Right atrium auricular region (tissue), 2 donors: ENCODE measurements around the gene DFFB. TPM values are rescaled to one million over a fixed set of nuclear protein-coding genes. Genes with fewer than 3 reads are reported as not detected.

Source experiments
- DNase-seq: peaks from one replicate; pipeline ENCODE4 v3.0.0-alpha.2; 2019; ENCODE audit warnings: low spot score
- H3K27ac ChIP-seq, 2 donors: fragments of 200-600 bp; sonication (generic); 1 replicate in 1 of 2; 2 replicates in 1 of 2; pipeline ENCODE4 v1.5.1; 2016 to 2019
- H3K27me3 ChIP-seq, 2 donors: fragments of 200-600 bp; sonication (generic); one replicate each; pipeline versions ENCODE4 v1.5.1 to v1.6.0; 2017 to 2019
- H3K36me3 ChIP-seq: fragments of 200-600 bp; sonication (generic); one replicate; pipeline ENCODE4 v1.5.1; 2016
- H3K4me1 ChIP-seq, 2 donors: fragments of 200-600 bp; sonication (generic); one replicate each; pipeline versions ENCODE4 v1.5.1 to v1.6.0; 2017 to 2019
- H3K4me3 ChIP-seq, 2 donors: fragments of 200-600 bp; sonication (generic); 1 replicate in 1 of 2; 2 replicates in 1 of 2; pipeline ENCODE4 v1.5.1; 2017 to 2019; ENCODE audit warnings: mild to moderate bottlenecking in 1 of 2, moderate library complexity in 1 of 2
- H3K9me3 ChIP-seq, 2 donors: fragments of 200-600 bp; sonication (generic); one replicate each; pipeline ENCODE4 v1.5.1; 2019
- CTCF ChIP-seq, 2 donors: fragments of 200-600 bp; sonication (generic); IDR thresholded peaks; one replicate each; pipeline ENCODE4 v1.5.1; 2019; ENCODE audit warnings: antibody characterized with exemption in 2 of 2
- total RNA-seq, 2 donors: library from RNA; depleted of rRNA; stranded (reverse); fragments of >200 nt; gene quantifications; one replicate each; pipeline ENCODE4 v1.1.0, GENCODE V29; 2016

Gene DFFB
- total RNA-seq, 2 donors from 2014 or later = 3.2 to 5.3 TPM

DNA sequence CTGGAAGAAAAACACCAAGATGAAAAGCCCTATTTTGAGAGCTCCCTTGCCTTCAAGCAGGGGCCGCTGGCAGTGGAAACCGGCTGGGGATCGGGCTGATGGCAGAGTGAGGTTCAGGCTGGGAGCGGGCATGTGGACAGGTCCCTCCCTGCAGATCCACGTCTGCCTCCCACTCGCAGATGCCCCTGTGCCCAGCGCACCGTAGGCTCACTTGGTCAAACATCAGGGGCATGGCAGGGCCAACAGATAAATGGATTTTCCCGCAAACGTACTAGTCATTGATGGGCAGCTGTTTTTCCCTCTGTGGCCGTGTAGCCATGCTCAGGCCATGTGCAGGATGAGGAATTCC is 49.4 kb downstream of the DFFB start:
- TF ChIP-seq CTCF (IDR thresholded peaks at IDR 0.05) = no peak
- Histone ChIP-seq H3K36me3 (no peaks in the 10 kb centered on the region), H3K4me3 (no peak overlapping the region), H3K27me3 (peaks cover 0 to 2% of the 10 kb centered on the region in 2 donors), H3K9me3 (no peaks in the 10 kb centered on the region), H3K27ac (no peak overlapping the region), H3K4me1 (peaks cover 0 to 5% of the 10 kb centered on the region in 2 donors)
- no peak for DNase-seq

- no peak for DNase-seq
- Histone ChIP-seq H3K27me3 (peaks cover 0 to 2% of the 10 kb centered on the region in 2 donors), H3K27ac (no peak overlapping the region), H3K9me3 (no peaks in the 10 kb centered on the region), H3K4me3 (no peak overlapping the region), H3K36me3 (no peaks in the 10 kb centered on the region), H3K4me1 (peaks cover 0 to 5% of the 10 kb centered on the region in 2 donors)
- TF ChIP-seq CTCF (IDR thresholded peaks at IDR 0.05) = no peak
Measured at GRCh38 chr1:3907031-3907534, 49.8 kb downstream of the DFFB start.

- no peak for TF ChIP-seq CTCF (IDR thresholded peaks at IDR 0.05)
- no peaks in the 10 kb centered on the region for H3K36me3 ChIP-seq
- DNase-seq = no peak
- H3K4me3 ChIP-seq = no peak overlapping the region
- peaks cover 0 to 5% of the 10 kb centered on the region in 2 donors for H3K4me1 ChIP-seq
- no peak overlapping the region for H3K27ac ChIP-seq
- H3K27me3 ChIP-seq = peaks cover 0 to 2% of the 10 kb centered on the region in 2 donors
- no peaks in the 10 kb centered on the region for H3K9me3 ChIP-seq
Measured at GRCh38 chr1:3907621-3908165, 50.4 kb downstream of the DFFB start.

GRCh38 chr1:3908886-3909517 is 51.7 kb downstream of the DFFB start:
- no peak for TF ChIP-seq CTCF (IDR thresholded peaks at IDR 0.05)
- Histone ChIP-seq H3K4me3 (no peak overlapping the region), H3K4me1 (peaks cover 0 to 5% of the 10 kb centered on the region in 2 donors), H3K27ac (no peak overlapping the region), H3K27me3 (peaks cover 0 to 2% of the 10 kb centered on the region in 2 donors), H3K9me3 (no peaks in the 10 kb centered on the region), H3K36me3 (no peaks in the 10 kb centered on the region)
- DNase-seq = no peak

- no peaks in the 10 kb centered on the region for H3K9me3 ChIP-seq
- H3K4me1 ChIP-seq = peaks cover 0 to 5% of the 10 kb centered on the region in 2 donors
- H3K4me3 ChIP-seq = no peak overlapping the region
- no peak for DNase-seq
- no peak overlapping the region for H3K27ac ChIP-seq
- no peaks in the 10 kb centered on the region for H3K36me3 ChIP-seq
- no peak for TF ChIP-seq CTCF (IDR thresholded peaks at IDR 0.05)
- peaks cover 0 to 2% of the 10 kb centered on the region in 2 donors for H3K27me3 ChIP-seq
Measured at GRCh38 chr1:3909615-3910014, 52.3 kb downstream of the DFFB start.
